Peyer's patch (tissue), 4 donors: ENCODE data around the gene C9orf50.

Experiments used
- CTCF ChIP-seq, 6 experiments: fragments of 450-650 bp in 4 of 6; fragments of 200-600 bp in 2 of 6; sonication (generic) in 1 of 6; IDR thresholded peaks; one replicate each; pipeline ENCODE4 v1.5.1; 2017 to 2019; ENCODE audit warnings: antibody characterized with exemption in 6 of 6, mild to moderate bottlenecking in 3 of 6, moderate library complexity in 1 of 6
- POLR2A ChIP-seq, 2 donors: fragments of 450-650 bp; IDR thresholded peaks; one replicate each; pipeline ENCODE4 v1.5.1; 2017; ENCODE audit warnings: antibody characterized with exemption in 2 of 2, mild to moderate bottlenecking in 2 of 2, moderate library complexity in 2 of 2

- TF ChIP-seq CTCF (IDR thresholded peaks at IDR 0.05) (no peak), POLR2A (IDR thresholded peaks at IDR 0.05) (no peak)
These were observed 50.2 kb downstream of the C9orf50 start for GRCh38 chr9:129570450-129571297.
